B cell (primary cell): ENCODE data around the gene TP53.

ENCODE experiments used
- EZH2 ChIP-seq: IDR thresholded peaks from 2 replicates; pipeline ENCODE4 v1.6.1; 2012; ENCODE audit warnings: borderline replicate concordance, low read depth, mild to moderate bottlenecking, moderate library complexity, low read length; ENCODE audit not compliant: insufficient read depth, poor library complexity, severe bottlenecking
- TF ChIP-seq, protein P1 (sequence below): fragments of 200-600 bp; IDR thresholded peaks from one replicate; pipeline ENCODE4 v1.8.0; 2022; ENCODE audit warnings: antibody characterized with exemption, mild to moderate bottlenecking

DNA sequence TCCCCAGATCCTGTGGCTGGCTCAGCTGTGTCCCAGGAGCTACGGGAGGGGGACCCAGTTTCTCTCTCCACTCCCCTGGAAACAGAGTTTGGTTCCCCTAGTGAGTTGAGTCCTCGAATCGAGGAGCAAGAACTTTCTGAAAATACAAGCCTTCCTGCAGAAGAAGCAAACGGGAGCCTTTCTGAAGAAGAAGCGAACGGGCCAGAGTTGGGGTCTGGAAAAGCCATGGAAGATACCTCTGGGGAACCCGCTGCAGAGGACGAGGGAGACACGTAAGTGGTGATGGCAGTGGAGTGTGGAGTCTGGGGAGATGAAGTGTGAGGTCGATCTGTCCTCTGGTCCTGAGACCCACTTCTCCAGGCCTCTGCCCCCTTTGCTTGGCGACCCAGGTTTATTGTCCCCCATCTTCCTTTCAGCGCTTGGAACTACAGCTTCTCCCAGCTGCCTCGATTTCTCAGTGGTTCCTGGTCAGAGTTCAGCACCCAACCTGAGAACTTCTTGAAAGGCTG, 1.6 kb upstream of the TP53 start:
- TF ChIP-seq, protein P1, sequence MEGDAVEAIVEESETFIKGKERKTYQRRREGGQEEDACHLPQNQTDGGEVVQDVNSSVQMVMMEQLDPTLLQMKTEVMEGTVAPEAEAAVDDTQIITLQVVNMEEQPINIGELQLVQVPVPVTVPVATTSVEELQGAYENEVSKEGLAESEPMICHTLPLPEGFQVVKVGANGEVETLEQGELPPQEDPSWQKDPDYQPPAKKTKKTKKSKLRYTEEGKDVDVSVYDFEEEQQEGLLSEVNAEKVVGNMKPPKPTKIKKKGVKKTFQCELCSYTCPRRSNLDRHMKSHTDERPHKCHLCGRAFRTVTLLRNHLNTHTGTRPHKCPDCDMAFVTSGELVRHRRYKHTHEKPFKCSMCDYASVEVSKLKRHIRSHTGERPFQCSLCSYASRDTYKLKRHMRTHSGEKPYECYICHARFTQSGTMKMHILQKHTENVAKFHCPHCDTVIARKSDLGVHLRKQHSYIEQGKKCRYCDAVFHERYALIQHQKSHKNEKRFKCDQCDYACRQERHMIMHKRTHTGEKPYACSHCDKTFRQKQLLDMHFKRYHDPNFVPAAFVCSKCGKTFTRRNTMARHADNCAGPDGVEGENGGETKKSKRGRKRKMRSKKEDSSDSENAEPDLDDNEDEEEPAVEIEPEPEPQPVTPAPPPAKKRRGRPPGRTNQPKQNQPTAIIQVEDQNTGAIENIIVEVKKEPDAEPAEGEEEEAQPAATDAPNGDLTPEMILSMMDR = no peak
- no peak for TF ChIP-seq EZH2
